Choroid plexus epithelial cell (primary cell): Measurements from ENCODE around the gene MAPKAP1.

Source experiments
- DNase-seq: peaks from one replicate; pipeline ENCODE4 v3.0.0-alpha.2; 2010; ENCODE audit warnings: low read depth
- H3K4me3 ChIP-seq: 2 replicates; pipeline ENCODE4 v1.5.1; 2011; ENCODE audit warnings: low read depth, mild to moderate bottlenecking, control low read depth, low read length, moderate library complexity
- CTCF ChIP-seq: conservative IDR thresholded peaks from 2 replicates; pipeline ENCODE4 v1.5.1; 2011; ENCODE audit warnings: low read depth, mild to moderate bottlenecking, control low read depth, inconsistent platforms, low read length, moderate library complexity

Gene MAPKAP1

GRCh38 chr9:125409217-125409636 lies 297.8 kb downstream of the MAPKAP1 start:
- no peak overlapping the region for H3K4me3 ChIP-seq
- DNase-seq = no peak
- TF ChIP-seq CTCF = no peak

GRCh38 chr9:125407974-125408900 lies 298.8 kb downstream of the MAPKAP1 start:
- peak overlapping the region; percentile 69 for H3K4me3 ChIP-seq
- peak; percentile 79 for TF ChIP-seq CTCF
- peak; percentile 68 for DNase-seq

GRCh38 chr9:125407432-125407973 lies 299.5 kb downstream of the MAPKAP1 start:
- TF ChIP-seq CTCF = no peak
- DNase-seq = no peak
- peak overlapping the region; percentile 69 for H3K4me3 ChIP-seq

GRCh38 chr9:125406810-125407087 lies 300.3 kb downstream of the MAPKAP1 start:
- DNase-seq = no peak
- TF ChIP-seq CTCF = no peak
- no peak overlapping the region for H3K4me3 ChIP-seq

GRCh38 chr9:125405938-125406809 lies 300.8 kb downstream of the MAPKAP1 start:
- DNase-seq = peak; percentile 12
- no peak overlapping the region for H3K4me3 ChIP-seq
- TF ChIP-seq CTCF = no peak

- no peak for DNase-seq
- TF ChIP-seq CTCF = no peak
- no peak overlapping the region for H3K4me3 ChIP-seq
Measured at GRCh38 chr9:125404733-125405132, 302.3 kb downstream of the MAPKAP1 start.
